GM12878 (cell line): Measurements from ENCODE around the gene LEMD2. TPM values are rescaled to one million over a fixed set of nuclear protein-coding genes. Genes with fewer than 3 reads are reported as not detected.

Experiments used
- ATAC-seq: fragments of 200-7000 bp; cut with Tn5 transposase; 3 replicates; pipeline ENCODE4 v1.9.1; 2020; ENCODE audit warnings: mild to moderate bottlenecking, moderate library complexity
- BruUV-seq: library from RNA; stranded (reverse); fragments of 400-500 nt; replicated peaks from 2 replicates; lab custom pipeline; 2021; lab: Mats Ljungman, UMichigan
- CTCF ChIA-PET: fragments of 300-600 bp; sonication (Branson Sonifier 250); formaldehyde crosslinking; extraction: SDS; loops from one replicate; lab custom pipeline; 2021; ENCODE audit warnings: inconsistent platforms; lab: Yijun Ruan, JAX
- POLR2A ChIA-PET: fragments of 350-600 bp; formaldehyde crosslinking; extraction: SDS; loops from one replicate; lab custom pipeline; 2021; ENCODE audit warnings: inconsistent platforms; lab: Charles Lee
- RAD21 ChIA-PET: fragments of 300-600 bp; sonication (Branson Sonifier 250); formaldehyde crosslinking; loops from one replicate; lab custom pipeline; 2023; ENCODE audit warnings: antibody characterized with exemption; ENCODE audit not compliant: unreplicated experiment; lab: Charles Lee
- SMC1A ChIA-PET: fragments of 300-600 bp; sonication (Branson Sonifier 250); formaldehyde crosslinking; loops from one replicate; lab custom pipeline; 2023; ENCODE audit not compliant: unreplicated experiment, uncharacterized antibody; lab: Charles Lee
- DNase-seq: peaks from one replicate; pipeline ENCODE4 v3.0.0-alpha.2; 2011; ENCODE audit warnings: low read depth, low spot score
- FAIRE-seq: peaks from 3 replicates; lab custom pipeline; 2011; peaks lifted over from hg19 to GRCh38; lab: Jason Lieb, UNC
- H2AFZ ChIP-seq: 2 replicates; pipeline ENCODE4 v1.6.0; 2011; ENCODE audit warnings: low read depth, low read length, control low read depth; ENCODE audit not compliant: control insufficient read depth
- H3K27ac ChIP-seq: 2 replicates; pipeline ENCODE4 v1.5.1; 2011; ENCODE audit warnings: control low read depth; ENCODE audit not compliant: control insufficient read depth, insufficient read depth
- H3K27me3 ChIP-seq, 2 experiments: replicated peaks in 1 of 2; 2 replicates each; pipeline versions ENCODE4 v1.6.0 to v1.6.1; 2011; ENCODE audit warnings: low read length in 1 of 2; ENCODE audit not compliant: control insufficient read depth in 2 of 2, insufficient read depth in 2 of 2
- H3K36me3 ChIP-seq, 2 experiments: 2 replicates each; pipeline ENCODE4 v1.5.1; 2011; ENCODE audit warnings: low read length in 1 of 2; ENCODE audit not compliant: control insufficient read depth in 2 of 2, insufficient read depth in 2 of 2
- H3K4me1 ChIP-seq: 2 replicates; pipeline ENCODE4 v1.6.1; 2011; ENCODE audit warnings: mild to moderate bottlenecking, low read length, moderate library complexity, mixed read lengths; ENCODE audit not compliant: control insufficient read depth, insufficient read depth
- H3K4me2 ChIP-seq: 2 replicates; pipeline ENCODE4 v1.6.0; 2011; ENCODE audit warnings: control low read depth; ENCODE audit not compliant: control insufficient read depth, insufficient read depth
- H3K4me3 ChIP-seq: fragments of 200-600 bp; sonication (generic); 2 replicates; pipeline ENCODE4 v1.5.1; 2016
- H3K79me2 ChIP-seq: 2 replicates; pipeline ENCODE4 v1.6.0; 2011; ENCODE audit warnings: low read length; ENCODE audit not compliant: control insufficient read depth, insufficient read depth
- H3K9ac ChIP-seq: 2 replicates; pipeline ENCODE4 v1.8.0; 2011; ENCODE audit warnings: low read length, control low read depth, mixed read lengths; ENCODE audit not compliant: control insufficient read depth, insufficient read depth
- H3K9me3 ChIP-seq: replicated peaks from 3 replicates; pipeline ENCODE4 v1.5.1; 2011; ENCODE audit warnings: mild to moderate bottlenecking, low read length; ENCODE audit not compliant: control insufficient read depth, insufficient read depth
- H4K20me1 ChIP-seq: 2 replicates; pipeline ENCODE4 v1.6.0; 2011; ENCODE audit not compliant: control insufficient read depth, insufficient read depth
- ATF7 ChIP-seq: fragments of 450-650 bp; IDR thresholded peaks from 2 replicates; pipeline ENCODE4 v1.6.1; 2016; ENCODE audit warnings: low read depth, mild to moderate bottlenecking
- BHLHE40 ChIP-seq, 2 experiments: fragments of 450-650 bp in 1 of 2; IDR thresholded peaks; 2 replicates each; pipeline ENCODE4 v1.6.1; 2011 to 2017; ENCODE audit warnings: low read depth in 2 of 2, borderline replicate concordance in 1 of 2, improper control_type of control experiment in 1 of 2, low read length in 1 of 2, mild to moderate bottlenecking in 1 of 2
- BMI1 ChIP-seq: fragments of 450-650 bp; IDR thresholded peaks from 2 replicates; pipeline ENCODE4 v1.6.1; 2016; ENCODE audit warnings: mild to moderate bottlenecking, moderate library complexity, borderline replicate concordance
- NR2F1 ChIP-seq: fragments of 450-650 bp; conservative IDR thresholded peaks from 2 replicates; pipeline ENCODE4 v1.6.1; 2017; ENCODE audit warnings: mild to moderate bottlenecking
- NRF1 ChIP-seq: conservative IDR thresholded peaks from 2 replicates; pipeline ENCODE4 v1.6.1; 2011; ENCODE audit warnings: mild to moderate bottlenecking, low read depth, low read length, improper control_type of control experiment
- POLR2AphosphoS2 ChIP-seq: IDR thresholded peaks from 2 replicates; pipeline ENCODE4 v1.6.1; 2011; ENCODE audit warnings: low read depth, mild to moderate bottlenecking, low read length, improper control_type of control experiment, moderate library complexity
- POLR2AphosphoS5 ChIP-seq: IDR thresholded peaks from 2 replicates; pipeline ENCODE4 v1.6.1; 2011; ENCODE audit warnings: mild to moderate bottlenecking, low read length, inconsistent platforms
- RELA ChIP-seq: fragments of 450-650 bp; IDR thresholded peaks from 2 replicates; pipeline ENCODE4 v1.8.0; 2014; ENCODE audit warnings: borderline replicate concordance; ENCODE audit not compliant: partially characterized antibody
- SMC3 ChIP-seq: IDR thresholded peaks from 2 replicates; pipeline ENCODE4 v1.6.1; 2011; ENCODE audit warnings: low read length, improper control_type of control experiment, borderline replicate concordance
- SUPT20H ChIP-seq: IDR thresholded peaks from 2 replicates; pipeline ENCODE4 v1.6.1; 2011; ENCODE audit warnings: low read depth, mild to moderate bottlenecking, low read length, moderate library complexity, borderline replicate concordance; ENCODE audit not compliant: control insufficient read depth
- WGBS: methylation state at CpG from one replicate; pipeline ENCODE4 v1.1.6; 2016; ENCODE audit warnings: low lambda C conversion rate; ENCODE audit not compliant: insufficient replicate concordance, insufficient coverage; ENCODE audit errors: missing lambda C conversion rate; 5-methylcytosine and 5-hydroxymethylcytosine counted together
- in situ Hi-C: fragments of 300-500 bp; cut with MboI; formaldehyde crosslinking; loops from 9 replicates; pipeline ENCODE4 v1.14.3; 2018; ENCODE audit warnings: mixed read lengths
- intact Hi-C: fragments of 100-400 bp; cut with micrococcal nuclease; formaldehyde crosslinking; loops from one replicate; pipeline ENCODE4 v1.14.2; 2022; ENCODE audit not compliant: unreplicated experiment
- polyA plus RNA-seq, 11 experiments: library from polyadenylated mRNA; depleted of rRNA in 4 of 11; unstranded in 6 of 11; stranded (reverse) in 5 of 11; fragments of >200 nt; fragmentation: Nextera tagmentation in 4 of 11; fragmentation: Illumina TruSeq in 1 of 11; extraction: Ambion mirVana in 4 of 11; extraction: Trizol in 1 of 11; gene quantifications; 1 replicate in 1 of 11; 2 replicates in 10 of 11; pipeline versions ENCODE4 v1.2.1 to v1.2.3, GENCODE V29; 2011 to 2016; ENCODE audit warnings: inconsistent platforms in 2 of 11, missing spikeins in 2 of 11, low read depth in 1 of 11
- total RNA-seq, 4 experiments: library from RNA; depleted of rRNA in 3 of 4; stranded (reverse); fragments of >200 nt in 3 of 4; fragmentation: Illumina TruSeq in 1 of 4; extraction: Trizol in 1 of 4; gene quantifications; 2 replicates each; pipeline versions ENCODE4 v1.2.1 to v1.2.3, GENCODE V29; 2013 to 2021
- TF ChIP-seq, protein P1 (sequence below): fragments of 450-650 bp; formaldehyde crosslinking; IDR thresholded peaks from 2 replicates; pipeline ENCODE4 v1.4.0; 2022; ENCODE audit warnings: mild to moderate bottlenecking, moderate library complexity
- TF ChIP-seq, protein P2 (sequence below): IDR thresholded peaks from 2 replicates; pipeline ENCODE4 v1.6.1; 2012; ENCODE audit warnings: low read depth, low read length, improper control_type of control experiment
- TF ChIP-seq, protein P3 (sequence below): IDR thresholded peaks from 2 replicates; pipeline ENCODE4 v1.6.1; 2012; ENCODE audit warnings: low read length, inconsistent platforms

The LEMD2 gene
- total and polyA plus RNA-seq, 10 of the 15 experiments (the other 5 are each of a cell fraction or from before 2014, with no cell fraction given), result 0.45 to 47.1 (median 22.8) TPM

DNA sequence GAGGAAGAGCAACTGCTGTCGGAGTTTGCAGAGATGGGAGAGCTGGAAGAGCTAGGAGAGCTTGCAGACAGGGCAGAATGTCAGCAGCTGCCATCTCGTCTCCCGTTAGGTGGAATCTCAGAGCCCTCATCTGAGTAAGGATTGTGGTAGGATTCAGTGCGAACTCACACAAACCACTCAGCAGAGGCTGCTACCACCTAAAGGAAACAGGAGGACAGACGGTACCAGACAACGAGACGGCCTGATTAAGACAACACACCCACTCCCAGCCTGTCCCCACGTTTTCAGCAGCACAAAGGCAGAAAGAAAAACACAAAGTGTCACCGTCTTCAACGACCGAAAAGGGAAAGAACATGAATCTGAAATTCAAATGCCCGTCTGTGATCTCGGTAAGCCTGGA is 4.1 kb downstream of the LEMD2 start:
- in situ Hi-C loops, result no loop called here

DNA sequence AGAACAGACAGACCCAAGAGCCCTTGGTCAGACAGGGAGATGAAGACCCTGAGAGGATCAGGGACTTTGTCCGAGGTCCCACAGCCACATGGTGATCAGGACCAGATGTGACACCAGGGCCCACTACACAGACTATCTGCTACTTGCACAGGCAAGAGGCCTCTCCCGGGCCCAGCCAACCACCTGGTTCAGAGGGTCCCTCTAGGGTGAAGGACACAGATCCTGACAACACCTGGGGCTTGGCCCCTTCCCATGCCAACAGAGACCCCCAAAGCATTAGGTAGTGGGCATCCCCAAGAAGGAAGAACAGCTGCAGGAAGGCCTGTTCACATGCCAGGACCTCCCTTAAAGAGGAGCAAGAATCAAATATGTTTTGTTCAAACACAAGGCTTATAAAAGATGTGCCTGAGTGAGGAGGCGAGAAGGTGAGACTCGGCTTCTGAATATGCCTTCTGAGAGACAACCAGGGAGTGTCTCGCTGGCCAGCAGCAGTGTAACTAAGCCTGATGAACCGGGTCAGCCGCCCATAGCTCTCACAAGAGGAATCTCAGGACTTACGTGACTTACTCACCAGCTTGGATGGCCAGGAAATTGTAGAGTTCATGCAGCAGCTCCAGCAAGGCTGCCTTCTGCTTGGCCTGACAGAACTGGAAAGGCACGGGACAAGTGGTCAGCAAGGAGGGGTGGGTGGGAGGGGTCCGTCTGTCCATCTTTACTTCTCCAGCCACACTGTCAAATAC is 5.0 kb downstream of the LEMD2 start:
- ChIA-PET CTCF (no interaction called here), POLR2A (no interaction called here), SMC1A (no interaction called here), RAD21 (no interaction called here)
- no peak overlapping the region for H2AFZ ChIP-seq
- intact Hi-C loops, result no loop called here
- H3K79me2 ChIP-seq, result peaks cover 30% of the 10 kb centered on the region
- H3K9ac ChIP-seq, result no peak overlapping the region
- in situ Hi-C loops, result no loop called here
- no peak for ATAC-seq
- 99% methylated on average over 10 of the region's 10 CpGs for WGBS
- peaks cover 6% of the 10 kb centered on the region for H3K4me1 ChIP-seq
- H3K27ac ChIP-seq, result no peak overlapping the region
- BruUV-seq, result no TSS peak
- H3K36me3 ChIP-seq, result peaks cover 8 to 25% of the 10 kb centered on the region in 2 experiments; a peak in 3 of 4 replicates
- no peak overlapping the region for H3K4me3 ChIP-seq
- H3K27me3 ChIP-seq, result no peaks in the 10 kb centered on the region
- no peaks in the 10 kb centered on the region for H3K9me3 ChIP-seq
- no peaks in the 10 kb centered on the region; the same call in 1 of the 2 replicates for H4K20me1 ChIP-seq
- DNase-seq, result no peak
- no peak overlapping the region for H3K4me2 ChIP-seq
- no peak for FAIRE-seq
- TF ChIP-seq POLR2AphosphoS2 (no peak), NR2F1 (no peak), BHLHE40 (IDR thresholded peaks at IDR 0.05; ENCODE audit: borderline replicate concordance in 1 of 2, low read depth in 2 of 2, low read length in 1 of 2) (no peak), POLR2AphosphoS5 (no peak), BMI1 (no peak)
- TF ChIP-seq, protein P1, sequence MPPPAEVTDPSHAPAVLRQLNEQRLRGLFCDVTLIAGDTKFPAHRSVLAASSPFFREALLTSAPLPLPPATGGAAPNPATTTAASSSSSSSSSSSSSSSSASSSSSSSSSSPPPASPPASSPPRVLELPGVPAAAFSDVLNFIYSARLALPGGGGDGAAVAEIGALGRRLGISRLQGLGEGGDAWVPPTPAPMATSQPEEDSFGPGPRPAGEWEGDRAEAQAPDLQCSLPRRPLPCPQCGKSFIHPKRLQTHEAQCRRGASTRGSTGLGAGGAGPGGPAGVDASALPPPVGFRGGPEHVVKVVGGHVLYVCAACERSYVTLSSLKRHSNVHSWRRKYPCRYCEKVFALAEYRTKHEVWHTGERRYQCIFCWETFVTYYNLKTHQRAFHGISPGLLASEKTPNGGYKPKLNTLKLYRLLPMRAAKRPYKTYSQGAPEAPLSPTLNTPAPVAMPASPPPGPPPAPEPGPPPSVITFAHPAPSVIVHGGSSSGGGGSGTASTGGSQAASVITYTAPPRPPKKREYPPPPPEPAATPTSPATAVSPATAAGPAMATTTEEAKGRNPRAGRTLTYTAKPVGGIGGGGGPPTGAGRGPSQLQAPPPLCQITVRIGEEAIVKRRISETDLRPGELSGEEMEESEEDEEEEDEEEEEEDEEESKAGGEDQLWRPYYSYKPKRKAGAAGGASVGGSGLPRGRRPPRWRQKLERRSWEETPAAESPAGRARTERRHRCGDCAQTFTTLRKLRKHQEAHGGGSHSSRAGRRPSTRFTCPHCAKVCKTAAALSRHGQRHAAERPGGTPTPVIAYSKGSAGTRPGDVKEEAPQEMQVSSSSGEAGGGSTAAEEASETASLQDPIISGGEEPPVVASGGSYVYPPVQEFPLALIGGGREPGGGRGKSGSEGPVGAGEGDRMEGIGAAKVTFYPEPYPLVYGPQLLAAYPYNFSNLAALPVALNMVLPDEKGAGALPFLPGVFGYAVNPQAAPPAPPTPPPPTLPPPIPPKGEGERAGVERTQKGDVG, result no peak
- TF ChIP-seq, protein P2, sequence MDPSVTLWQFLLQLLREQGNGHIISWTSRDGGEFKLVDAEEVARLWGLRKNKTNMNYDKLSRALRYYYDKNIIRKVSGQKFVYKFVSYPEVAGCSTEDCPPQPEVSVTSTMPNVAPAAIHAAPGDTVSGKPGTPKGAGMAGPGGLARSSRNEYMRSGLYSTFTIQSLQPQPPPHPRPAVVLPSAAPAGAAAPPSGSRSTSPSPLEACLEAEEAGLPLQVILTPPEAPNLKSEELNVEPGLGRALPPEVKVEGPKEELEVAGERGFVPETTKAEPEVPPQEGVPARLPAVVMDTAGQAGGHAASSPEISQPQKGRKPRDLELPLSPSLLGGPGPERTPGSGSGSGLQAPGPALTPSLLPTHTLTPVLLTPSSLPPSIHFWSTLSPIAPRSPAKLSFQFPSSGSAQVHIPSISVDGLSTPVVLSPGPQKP, result no peak
- TF ChIP-seq, protein P3, sequence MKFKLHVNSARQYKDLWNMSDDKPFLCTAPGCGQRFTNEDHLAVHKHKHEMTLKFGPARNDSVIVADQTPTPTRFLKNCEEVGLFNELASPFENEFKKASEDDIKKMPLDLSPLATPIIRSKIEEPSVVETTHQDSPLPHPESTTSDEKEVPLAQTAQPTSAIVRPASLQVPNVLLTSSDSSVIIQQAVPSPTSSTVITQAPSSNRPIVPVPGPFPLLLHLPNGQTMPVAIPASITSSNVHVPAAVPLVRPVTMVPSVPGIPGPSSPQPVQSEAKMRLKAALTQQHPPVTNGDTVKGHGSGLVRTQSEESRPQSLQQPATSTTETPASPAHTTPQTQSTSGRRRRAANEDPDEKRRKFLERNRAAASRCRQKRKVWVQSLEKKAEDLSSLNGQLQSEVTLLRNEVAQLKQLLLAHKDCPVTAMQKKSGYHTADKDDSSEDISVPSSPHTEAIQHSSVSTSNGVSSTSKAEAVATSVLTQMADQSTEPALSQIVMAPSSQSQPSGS, result no peak

More for the DNA sequence above, 4.1 kb downstream of the LEMD2 start:
- FAIRE-seq (no peak), DNase-seq (no peak), ATAC-seq (no peak)
- H4K20me1 ChIP-seq, result no peaks in the 10 kb centered on the region; the same call in 1 of the 2 replicates
- peaks cover 8 to 21% of the 10 kb centered on the region in 2 experiments; a peak in 3 of 4 replicates for H3K36me3 ChIP-seq
- no peak overlapping the region for H2AFZ ChIP-seq
- H3K4me1 ChIP-seq, result peaks cover 6% of the 10 kb centered on the region
- no peak overlapping the region for H3K4me3 ChIP-seq
- CTCF ChIA-PET, result no interaction called here
- BruUV-seq, result no TSS peak
- TF ChIP-seq SMC3 (no peak), NRF1 (no peak), SUPT20H (no peak), ATF7 (no peak), RELA (no peak)
- no peaks in the 10 kb centered on the region for H3K27me3 ChIP-seq
- H3K4me2 ChIP-seq, result no peak overlapping the region
- no peaks in the 10 kb centered on the region for H3K9me3 ChIP-seq
- POLR2A ChIA-PET, result no interaction called here
- WGBS, result 86% methylated on average over 13 of the region's 13 CpGs
- H3K79me2 ChIP-seq, result peaks cover 30% of the 10 kb centered on the region
- no peak overlapping the region for H3K9ac ChIP-seq
- intact Hi-C loops, result no loop called here
- no peak overlapping the region for H3K27ac ChIP-seq
- RAD21 ChIA-PET, result no interaction called here
- SMC1A ChIA-PET, result no interaction called here
